ENCODE measurements around the gene DDX41. TPM values are rescaled to one million over a fixed set of nuclear protein-coding genes. Genes with fewer than 3 reads are reported as not detected.

DDX41 gene
- total RNA-seq, 1 donor from 2014 or later, result 84.8 TPM

GRCh38 chr5:177513500-177513899 lies 3.3 kb downstream of the DDX41 start:
- no peak for DNase-seq (ENCODE audit: low spot score)

DNA sequence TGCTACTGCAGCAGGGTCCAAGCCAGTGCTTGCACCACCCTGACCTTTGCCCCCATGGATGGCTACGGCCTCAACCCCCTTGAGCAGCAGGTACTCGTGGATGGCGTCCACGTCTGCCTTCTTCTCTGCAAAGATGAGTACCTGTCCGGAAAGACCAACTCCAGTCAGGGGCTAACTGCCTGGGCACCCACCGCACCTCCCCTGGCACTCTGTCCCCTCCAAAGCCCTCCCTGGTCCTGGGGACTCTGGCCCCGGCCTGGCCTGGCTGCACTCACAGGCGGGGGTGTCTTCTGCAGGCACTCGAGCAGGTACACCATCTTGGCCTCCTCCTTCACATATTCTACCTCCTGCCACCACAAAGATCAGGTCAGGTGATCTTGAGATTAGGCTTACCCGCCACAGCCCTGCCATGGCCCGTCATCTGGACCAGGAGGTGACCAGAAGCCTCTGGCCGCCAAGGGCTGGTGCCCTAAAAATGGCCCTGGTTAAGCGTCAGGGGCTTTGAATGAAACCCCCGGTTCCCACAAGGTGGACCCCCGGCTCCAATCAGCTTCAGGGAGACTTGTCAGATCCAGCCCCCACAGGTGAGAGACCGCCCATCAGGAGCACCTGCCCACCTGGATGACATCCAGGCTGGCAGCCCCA lies 3.9 kb downstream of the DDX41 start:
- DNase-seq (ENCODE audit: low spot score), result no peak

DNA sequence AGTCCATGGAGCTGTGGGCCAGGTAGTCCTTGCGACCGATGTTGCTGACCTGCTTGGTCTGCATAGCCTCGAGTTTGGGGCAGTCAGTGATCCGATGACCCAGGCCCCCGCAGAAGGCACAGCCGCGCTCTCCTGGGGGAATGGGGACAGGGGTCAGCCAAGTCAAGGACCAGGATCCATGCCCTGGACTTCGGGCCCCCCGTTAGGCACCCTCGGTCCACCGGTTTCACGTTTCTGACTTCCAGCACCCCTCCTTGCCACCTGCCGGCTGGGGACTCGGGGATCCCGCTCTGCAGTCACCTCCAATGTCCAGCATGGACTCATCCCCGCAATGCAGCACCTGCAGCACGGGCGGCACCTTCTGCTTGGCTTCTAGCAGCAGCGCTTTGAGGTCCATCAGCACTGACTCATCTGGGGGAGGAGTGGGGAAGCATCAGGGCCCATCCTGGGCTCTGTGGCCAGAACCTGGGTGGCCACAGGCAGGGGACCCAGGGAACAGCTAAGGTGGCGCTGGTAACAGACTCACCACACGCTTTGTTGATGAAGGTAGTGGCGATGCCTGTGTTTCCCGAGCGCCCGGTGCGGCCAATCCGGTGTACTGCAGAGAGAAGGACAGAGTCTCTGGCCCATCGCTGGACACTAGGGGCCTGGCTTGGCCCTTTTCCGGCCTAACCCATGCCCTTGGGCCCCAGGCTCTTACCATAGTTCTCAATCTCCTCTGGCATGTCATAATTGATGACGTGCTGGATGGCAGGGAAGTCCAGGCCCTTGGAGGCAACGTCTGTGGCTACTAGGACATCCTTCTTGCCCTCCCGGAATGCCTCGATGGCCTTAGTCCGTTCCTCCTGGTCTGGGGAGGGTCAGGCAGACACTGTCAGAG lies 4.7 kb downstream of the DDX41 start:
- DNase-seq (ENCODE audit: low spot score), result no peak

GRCh38 chr5:177511181-177511580 lies 5.6 kb downstream of the DDX41 start:
- no peak for DNase-seq (ENCODE audit: low spot score)

DNA sequence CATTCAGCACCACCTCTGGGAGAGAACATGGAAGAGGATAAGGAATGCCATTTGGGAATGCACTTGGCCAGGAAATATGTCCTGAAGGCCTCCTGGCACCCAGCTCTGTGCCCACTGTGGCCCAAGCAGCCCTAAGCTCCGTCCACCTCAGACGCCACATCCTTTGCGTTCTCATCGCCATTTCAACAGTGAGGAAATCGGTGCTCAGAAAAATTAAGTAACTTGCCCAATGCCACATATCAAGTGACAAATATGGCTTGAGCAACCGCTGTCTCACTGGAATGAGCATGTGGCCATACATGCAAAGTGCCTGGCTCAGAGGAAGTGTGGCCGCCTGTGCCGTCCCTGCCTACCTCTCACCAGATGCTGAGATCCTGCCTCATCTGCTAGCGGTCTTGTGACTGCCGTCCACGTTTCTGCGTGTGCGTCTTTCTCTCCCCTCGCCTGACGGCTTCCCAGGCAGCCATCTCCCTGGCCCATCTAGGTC lies 6.2 kb downstream of the DDX41 start:
- DNase-seq (ENCODE audit: low spot score), result no peak

DNA sequence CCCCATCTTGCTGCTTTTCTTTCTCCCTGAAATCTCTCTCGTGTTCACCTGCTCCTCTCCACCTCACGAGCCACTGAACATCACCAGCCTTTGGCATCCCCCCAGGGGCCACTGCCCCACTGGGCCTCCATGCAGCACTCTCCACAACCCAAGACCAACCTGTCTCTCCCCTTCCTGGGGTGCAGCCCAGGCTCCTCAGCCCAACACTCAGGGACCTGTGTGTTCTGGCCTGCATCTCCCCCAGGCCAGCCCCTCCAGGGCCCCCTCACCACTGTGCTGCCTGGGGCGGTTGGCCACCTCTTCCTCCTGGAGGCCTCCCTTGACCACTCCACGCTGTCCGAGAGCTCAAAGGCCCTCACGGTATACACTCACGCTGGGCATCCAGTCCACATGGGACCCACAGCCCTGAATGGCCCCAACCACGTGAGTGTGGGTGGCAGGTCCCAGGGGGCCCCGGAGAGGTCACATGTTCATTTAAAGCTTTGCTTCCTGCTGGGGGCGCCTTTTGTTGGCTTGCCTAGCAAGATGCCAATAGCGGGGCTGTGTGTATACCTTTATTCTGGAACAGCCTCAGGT lies 6.7 kb downstream of the DDX41 start:
- DNase-seq (ENCODE audit: low spot score), result no peak

DNA sequence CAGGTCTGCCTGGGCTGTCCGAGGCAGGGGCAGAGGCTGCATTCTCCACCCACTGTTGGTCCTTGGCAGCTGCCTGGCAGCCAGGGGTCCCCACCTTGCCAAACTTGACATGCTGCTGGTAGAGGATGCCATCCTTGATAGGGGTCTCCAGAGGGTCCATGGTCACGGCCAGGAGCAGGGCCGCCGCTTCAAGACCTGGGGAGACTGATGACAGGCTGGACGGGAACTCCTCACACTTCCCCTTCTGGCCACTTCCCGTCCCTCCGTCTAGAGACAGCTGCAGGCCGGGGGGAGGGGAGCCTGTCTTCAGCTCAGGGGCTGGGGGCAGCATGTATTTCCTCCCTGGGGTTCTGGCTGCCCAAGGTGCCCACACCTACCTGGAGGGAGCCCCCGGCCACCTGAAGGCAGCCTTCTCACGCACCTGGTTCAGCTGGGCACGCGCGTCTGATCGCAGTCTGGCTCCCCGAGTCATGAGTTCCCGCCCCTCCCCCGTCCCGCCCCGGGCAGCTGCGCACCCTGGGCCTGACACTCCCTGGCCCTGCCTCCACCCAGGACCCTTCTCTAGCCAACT lies 7.3 kb downstream of the DDX41 start, which contains the start of gene DOK3:
Gene DOK3 (minus strand): TSS at position 446 of the 571 bp plus-strand sequence. CDS start 286 bp downstream, at position 160.
- DNase-seq (ENCODE audit: low spot score), result no peak

- DNase-seq (ENCODE audit: low spot score), result no peak
These were observed 7.9 kb downstream of the DDX41 start for GRCh38 chr5:177508837-177509236.

DNA sequence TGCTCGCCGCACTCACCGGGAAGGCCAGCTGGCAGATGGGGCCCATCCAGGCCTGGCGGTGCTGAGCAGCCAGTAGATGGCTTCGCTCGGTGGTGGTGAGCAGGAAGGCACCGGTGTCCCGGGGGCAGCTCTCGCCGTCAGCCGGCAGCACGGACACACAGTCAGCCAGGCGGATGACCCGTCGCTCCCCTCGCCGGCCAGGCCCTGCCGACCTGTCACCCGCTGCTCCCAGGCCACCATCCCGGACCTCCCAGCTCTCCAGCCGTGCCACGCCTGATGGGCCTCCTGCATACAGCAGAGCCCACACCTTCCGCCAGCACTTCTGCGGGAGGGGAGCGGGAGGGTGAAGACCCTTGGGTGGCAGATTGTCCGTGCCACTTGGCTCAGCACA lies 8.5 kb downstream of the DDX41 start:
- DNase-seq (ENCODE audit: low spot score), result no peak

DNA sequence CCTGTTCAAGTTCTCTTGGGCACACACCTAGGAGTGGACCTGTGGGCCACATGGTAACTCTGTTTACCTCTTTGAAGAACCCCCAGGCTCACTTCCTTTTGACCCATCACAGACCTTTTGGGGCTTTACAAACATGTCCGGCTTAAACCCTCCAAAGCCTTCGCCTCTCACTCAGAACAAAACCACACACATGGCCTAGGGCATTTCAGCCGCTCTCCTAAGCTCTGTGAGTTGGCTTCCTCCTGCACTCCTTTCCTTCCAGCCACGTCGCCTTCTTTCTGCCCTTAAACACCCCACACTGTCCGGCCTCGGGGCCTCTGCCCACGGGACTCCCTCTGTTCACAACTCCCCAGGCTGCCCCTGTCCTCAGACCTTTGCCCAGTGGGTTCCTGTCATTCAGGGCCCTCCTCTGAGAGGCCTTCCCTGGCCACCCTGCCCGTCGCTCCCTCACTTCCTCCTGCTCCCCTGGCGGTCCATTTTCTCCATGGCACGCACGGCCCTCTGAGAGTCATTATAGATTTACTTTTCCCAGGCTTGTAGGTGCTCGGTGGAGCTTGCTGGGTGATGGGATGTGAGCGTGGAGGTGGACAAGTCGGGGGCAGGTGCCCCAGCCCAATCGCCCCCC lies 9.1 kb downstream of the DDX41 start:
- no peak for DNase-seq (ENCODE audit: low spot score)

DNA sequence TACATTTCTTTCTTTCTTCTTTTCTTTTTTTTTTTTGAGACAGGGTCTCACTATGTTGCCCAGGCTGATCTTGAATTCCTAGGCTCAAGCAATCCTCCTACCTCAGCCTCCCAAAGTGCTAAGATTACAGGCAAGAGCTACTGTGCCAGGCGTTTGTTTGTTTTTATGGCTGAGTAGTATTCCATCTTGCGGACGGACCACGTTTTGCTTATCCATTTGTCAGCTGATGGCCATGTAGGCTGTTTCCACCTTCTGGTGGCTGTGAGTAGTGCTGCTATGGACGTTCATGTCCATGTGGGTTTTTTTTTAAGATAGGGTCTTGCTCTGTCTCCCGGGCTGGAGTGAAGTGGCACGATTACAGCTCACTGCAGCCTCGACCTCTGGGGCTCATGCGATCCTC lies 9.6 kb downstream of the DDX41 start:
- DNase-seq (ENCODE audit: low spot score), result no peak

GRCh38 chr5:177505075-177505474 lies 11.7 kb downstream of the DDX41 start:
- no peak for DNase-seq (ENCODE audit: low spot score)

- DNase-seq (ENCODE audit: low spot score), result no peak
These were observed 12.4 kb downstream of the DDX41 start for GRCh38 chr5:177504086-177505056.

DNA sequence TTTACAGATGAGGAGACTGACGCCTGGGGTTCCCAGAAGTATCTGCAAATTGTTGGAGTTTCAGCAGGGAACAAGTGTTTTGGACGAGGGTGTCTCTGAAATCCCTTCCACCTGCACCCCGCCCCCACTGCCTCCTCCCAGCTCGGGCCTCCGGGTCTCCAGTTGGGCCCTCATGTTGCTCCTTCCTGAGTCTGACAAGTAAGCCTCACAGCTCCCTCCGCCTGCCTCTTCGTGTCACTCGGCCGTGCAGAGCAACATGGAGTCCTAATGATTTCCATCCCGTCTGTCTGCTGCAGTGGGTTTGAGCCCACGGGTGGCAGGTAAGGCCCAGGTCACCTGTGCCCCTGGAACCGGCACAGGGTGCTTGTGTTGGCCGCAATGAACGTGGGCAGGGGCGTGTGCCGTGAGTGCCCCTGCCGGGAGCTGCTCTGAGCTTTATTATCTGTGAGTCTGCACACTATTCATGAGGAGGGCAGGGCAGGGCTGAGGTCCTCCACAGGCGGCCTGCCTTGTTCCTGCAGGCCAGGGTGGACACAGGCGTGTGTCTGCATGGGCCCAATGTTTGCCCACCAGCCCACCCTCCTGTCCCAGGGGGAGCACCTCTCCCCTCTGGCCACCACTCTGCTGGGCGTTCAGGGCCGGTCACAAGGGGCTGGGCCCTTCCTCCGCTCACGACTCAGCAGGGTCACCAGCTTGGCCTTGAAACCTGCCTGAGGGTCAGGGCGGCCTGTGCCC lies 13.2 kb downstream of the DDX41 start:
- DNase-seq (ENCODE audit: low spot score), result no peak

DNA sequence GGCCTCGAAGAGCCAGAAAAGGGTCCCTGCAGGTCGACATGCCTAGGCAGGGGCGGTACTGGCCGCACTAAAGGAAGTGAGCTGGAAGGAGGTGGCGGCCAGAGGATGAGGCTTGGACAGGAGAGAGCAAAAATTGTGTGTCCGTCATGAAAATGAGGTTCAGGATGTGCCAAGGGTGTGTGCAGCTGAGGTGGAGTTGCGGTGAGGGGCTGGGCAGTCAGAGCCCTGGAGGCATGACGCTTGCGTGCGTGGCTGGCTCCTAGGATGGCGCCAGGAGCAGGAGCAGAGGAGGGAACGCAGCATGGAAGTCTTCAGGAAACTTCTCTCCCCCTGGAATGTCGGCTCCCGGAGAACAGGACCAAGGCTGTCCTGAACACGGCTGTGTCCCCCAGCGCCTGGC lies 13.9 kb downstream of the DDX41 start:
- no peak for DNase-seq (ENCODE audit: low spot score)

GRCh38 chr5:177501874-177502678 lies 14.7 kb downstream of the DDX41 start:
- no peak for DNase-seq (ENCODE audit: low spot score)

DNA sequence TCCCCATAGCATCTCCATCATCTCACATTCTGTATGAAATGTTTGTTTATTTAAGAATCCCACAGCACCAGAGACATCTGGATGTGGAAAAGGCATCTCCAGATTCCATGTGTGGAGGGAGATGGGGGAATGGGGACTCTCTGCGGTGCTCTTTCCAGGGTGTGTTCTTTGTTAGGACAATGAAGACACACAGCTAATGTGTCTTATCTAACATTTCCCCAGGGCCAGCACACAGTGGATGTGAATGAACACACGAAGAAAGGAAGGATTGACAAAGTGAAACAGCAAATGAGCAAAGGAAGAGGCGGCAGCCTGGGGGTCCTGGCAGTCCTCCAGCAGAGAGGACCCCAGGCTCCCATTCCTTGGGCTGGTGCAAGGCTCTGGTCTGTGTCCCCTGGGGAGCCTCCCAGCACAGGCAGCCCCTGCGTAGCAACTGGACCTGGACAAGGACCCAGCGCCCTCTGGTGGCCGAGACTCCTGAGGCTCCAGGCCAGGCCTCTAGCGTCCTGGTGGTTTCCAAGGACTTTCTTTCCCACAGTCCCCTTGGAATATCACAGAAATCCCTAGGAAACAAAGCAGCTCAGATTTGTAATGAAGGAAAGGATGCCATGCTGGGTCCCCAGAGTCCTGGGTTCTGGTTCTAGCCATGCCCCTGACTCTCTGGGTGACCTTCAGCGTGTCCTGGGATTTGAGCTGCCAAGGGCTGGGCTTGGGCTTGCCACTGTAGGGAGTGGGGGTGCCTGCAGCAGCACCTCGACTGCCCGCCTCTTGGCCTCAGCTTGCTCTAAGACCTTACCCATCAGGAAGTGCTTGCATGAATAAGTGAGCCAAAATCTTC lies 15.9 kb downstream of the DDX41 start:
- DNase-seq (ENCODE audit: low spot score), result peak; percentile 91

- no peak for DNase-seq (ENCODE audit: low spot score)
These were observed 16.9 kb downstream of the DDX41 start for GRCh38 chr5:177499842-177500241.

Data from mucosa of gallbladder (tissue), 1 donor.